Fibroblast of mammary gland (primary cell): ENCODE data around the gene PTAFR.

Experiments
- DNase-seq: peaks from one replicate; pipeline ENCODE4 v3.0.0-alpha.2; 2010; ENCODE audit warnings: low read depth
- H3K4me3 ChIP-seq: 2 replicates; pipeline ENCODE4 v1.5.1; 2011; ENCODE audit warnings: low read depth, mild to moderate bottlenecking, low read length, moderate library complexity; ENCODE audit not compliant: control insufficient read depth
- TF ChIP-seq, protein P1 (sequence below): conservative IDR thresholded peaks from 2 replicates; pipeline ENCODE4 v1.5.1; 2011; ENCODE audit warnings: low read depth, low read length, inconsistent platforms; ENCODE audit not compliant: control insufficient read depth, insufficient read depth

PTAFR gene

DNA sequence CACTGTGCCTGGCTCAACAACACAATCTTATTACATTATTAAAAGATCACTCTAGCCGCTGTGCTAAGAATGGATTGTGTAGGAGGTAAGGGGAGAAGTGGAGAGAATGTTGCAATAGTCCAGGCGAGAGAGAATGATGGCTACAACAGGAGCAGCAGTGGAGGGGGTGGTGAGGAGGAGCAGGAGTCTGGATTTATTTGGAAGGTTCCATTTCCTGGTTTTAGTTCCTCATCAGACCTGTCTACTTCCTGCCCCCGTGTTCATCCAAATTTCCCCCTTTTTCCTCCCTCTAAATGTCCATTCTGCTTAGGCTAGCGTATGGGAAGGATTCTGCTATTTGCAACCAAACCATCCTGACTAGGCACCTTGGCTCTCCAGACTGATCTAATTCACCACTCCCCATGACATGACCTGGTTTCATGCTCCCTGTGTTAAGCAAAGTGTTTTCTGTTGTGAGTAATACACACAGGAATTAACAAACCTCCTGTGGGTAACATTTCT lies 53.0 kb downstream of the PTAFR start:
- peak; percentile 88 for DNase-seq
- TF ChIP-seq, protein P1, sequence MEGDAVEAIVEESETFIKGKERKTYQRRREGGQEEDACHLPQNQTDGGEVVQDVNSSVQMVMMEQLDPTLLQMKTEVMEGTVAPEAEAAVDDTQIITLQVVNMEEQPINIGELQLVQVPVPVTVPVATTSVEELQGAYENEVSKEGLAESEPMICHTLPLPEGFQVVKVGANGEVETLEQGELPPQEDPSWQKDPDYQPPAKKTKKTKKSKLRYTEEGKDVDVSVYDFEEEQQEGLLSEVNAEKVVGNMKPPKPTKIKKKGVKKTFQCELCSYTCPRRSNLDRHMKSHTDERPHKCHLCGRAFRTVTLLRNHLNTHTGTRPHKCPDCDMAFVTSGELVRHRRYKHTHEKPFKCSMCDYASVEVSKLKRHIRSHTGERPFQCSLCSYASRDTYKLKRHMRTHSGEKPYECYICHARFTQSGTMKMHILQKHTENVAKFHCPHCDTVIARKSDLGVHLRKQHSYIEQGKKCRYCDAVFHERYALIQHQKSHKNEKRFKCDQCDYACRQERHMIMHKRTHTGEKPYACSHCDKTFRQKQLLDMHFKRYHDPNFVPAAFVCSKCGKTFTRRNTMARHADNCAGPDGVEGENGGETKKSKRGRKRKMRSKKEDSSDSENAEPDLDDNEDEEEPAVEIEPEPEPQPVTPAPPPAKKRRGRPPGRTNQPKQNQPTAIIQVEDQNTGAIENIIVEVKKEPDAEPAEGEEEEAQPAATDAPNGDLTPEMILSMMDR = no peak
- peak overlapping the region; percentile 6 for H3K4me3 ChIP-seq

DNA sequence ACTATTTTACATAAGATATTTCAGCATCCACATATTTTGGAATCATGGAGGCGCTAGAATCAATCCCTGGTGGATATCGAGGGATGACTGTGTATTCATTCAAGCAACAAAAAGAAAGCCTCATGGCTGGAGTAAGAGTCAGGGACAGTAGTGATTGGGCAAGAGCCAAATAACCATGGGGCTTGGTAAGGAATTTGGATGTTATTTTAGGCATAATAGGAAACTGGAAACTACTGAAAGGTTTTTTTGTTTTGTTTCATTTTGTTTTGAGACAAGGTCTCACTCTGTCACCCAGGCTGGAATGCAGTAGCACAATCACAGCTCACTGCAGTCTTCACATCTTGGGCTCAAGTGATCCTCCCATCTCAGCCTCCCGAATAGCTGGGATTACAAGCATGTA lies 54.3 kb downstream of the PTAFR start:
- H3K4me3 ChIP-seq = no peak overlapping the region
- peak; percentile 49 for DNase-seq
- TF ChIP-seq, protein P1 = no peak

GRCh38 chr1:28119556-28119955 lies 56.9 kb downstream of the PTAFR start:
- no peak for DNase-seq
- no peak overlapping the region for H3K4me3 ChIP-seq
- TF ChIP-seq, protein P1 = no peak

DNA sequence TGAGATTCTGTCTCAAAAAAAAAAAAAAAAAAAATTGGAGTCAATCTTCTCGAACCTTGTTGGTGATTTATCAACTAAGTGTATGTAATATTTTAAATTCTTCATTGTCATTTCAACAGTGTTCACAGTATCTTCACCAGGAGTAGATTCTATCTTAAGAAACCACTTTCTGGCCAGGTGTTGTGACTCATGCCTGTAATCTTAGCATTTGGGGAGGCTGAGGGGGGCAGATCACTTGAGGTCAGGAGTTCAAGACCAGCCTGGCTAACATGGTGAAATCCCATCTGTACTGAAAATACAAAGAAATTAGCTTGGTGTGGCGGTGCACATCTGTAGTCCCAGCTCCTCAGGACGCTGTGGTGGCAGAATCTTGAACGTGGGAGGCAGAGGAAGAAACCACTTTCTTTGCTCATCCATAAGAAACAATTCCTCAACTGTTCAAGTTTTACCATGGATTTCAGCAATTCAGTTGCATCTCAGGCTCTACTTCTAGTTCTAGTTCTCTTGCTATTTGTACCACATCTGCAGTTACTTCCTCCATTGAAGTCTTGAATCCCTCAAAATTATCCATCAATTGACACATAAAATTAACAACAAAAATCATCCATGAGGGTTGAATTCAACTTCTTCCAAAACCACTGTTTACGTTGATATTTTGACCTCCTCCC lies 57.7 kb downstream of the PTAFR start:
- no peak for DNase-seq
- TF ChIP-seq, protein P1 = no peak
- H3K4me3 ChIP-seq = no peak overlapping the region

- peak; percentile 39 for DNase-seq
- H3K4me3 ChIP-seq = no peak overlapping the region
- TF ChIP-seq, protein P1 = no peak
These were observed 61.2 kb downstream of the PTAFR start for GRCh38 chr1:28115267-28115666.

DNA sequence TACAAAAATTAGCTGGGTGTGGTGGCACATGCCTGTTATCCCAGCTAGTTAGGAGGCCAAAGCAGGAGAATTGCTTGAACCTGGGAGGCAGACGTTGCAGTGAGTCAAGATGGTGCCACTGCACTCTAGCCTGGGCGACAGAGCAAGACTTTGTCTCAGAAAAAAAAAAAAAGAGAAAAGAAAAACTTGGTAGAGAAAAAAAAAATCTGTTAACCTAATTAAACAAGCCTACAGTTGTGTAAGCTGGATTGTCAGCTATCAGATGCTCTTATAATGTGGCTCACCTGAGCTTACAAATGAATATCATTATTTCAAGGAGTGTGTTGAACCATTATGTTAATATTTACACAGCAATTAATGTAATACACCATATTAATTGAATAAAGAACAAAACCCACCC lies 61.6 kb downstream of the PTAFR start:
- H3K4me3 ChIP-seq = no peak overlapping the region
- TF ChIP-seq, protein P1 = no peak
- no peak for DNase-seq
